Mucosa of stomach (tissue), 1 donor: ENCODE data around the gene TECPR1.

ENCODE experiments used
- H3K27me3 ChIP-seq: one replicate; pipeline ENCODE4 v1.7.0; 2013; ENCODE audit warnings: mild to moderate bottlenecking, low read length; ENCODE audit not compliant: control insufficient read depth, insufficient read depth
- H3K36me3 ChIP-seq: one replicate; pipeline ENCODE4 v1.7.0; 2013; ENCODE audit warnings: low read length; ENCODE audit not compliant: control insufficient read depth, insufficient read depth
- H3K4me1 ChIP-seq: one replicate; pipeline ENCODE4 v1.7.0; 2013; ENCODE audit warnings: mild to moderate bottlenecking, low read length; ENCODE audit not compliant: control insufficient read depth, insufficient read depth
- H3K4me3 ChIP-seq: one replicate; pipeline ENCODE4 v1.7.0; 2013; ENCODE audit warnings: low read length
- H3K9ac ChIP-seq: one replicate; pipeline ENCODE4 v1.7.0; 2013; ENCODE audit warnings: mild to moderate bottlenecking, low read length, moderate library complexity
- H3K9me3 ChIP-seq: one replicate; pipeline ENCODE4 v1.7.0; 2013; ENCODE audit warnings: mild to moderate bottlenecking, low read length, moderate library complexity; ENCODE audit not compliant: control insufficient read depth
- donor health status: Pancreatic carcinoma.

The TECPR1 gene

DNA sequence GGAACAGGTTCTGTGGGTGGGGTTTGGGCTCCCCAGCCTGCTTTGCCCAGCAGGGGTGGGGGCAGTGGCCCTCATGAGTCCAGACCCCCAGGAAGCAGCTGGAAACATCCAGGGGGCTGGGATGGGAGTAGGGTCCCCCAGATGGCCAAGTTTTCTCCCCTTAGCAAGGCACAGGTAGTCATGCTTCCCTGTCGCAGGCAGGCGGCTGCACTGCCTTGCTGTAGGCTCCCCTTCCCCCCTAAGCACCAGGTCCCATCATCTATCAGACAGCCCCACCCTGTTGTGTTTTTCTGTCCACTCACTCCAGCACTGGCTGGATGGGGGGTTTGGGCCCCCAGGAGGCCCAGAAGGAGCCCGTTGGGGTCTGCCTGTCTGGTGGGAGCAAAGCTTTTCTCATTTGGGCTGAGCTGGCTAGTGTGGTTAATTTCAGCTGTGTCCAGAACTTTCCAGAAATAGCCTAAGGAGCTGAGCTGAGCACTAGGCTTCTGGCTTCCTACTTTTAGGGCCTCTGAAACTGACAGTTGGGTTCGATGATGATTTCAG, 37.4 kb upstream of the TECPR1 start:
- Histone ChIP-seq H3K4me1 (peaks cover 68% of the 10 kb centered on the region), H3K9ac (no peak overlapping the region), H3K27me3 (no peaks in the 10 kb centered on the region), H3K4me3 (no peak overlapping the region), H3K9me3 (no peaks in the 10 kb centered on the region), H3K36me3 (peaks cover 40% of the 10 kb centered on the region)

GRCh38 chr7:98288064-98288823, 36.2 kb upstream of the TECPR1 start:
- Histone ChIP-seq H3K4me1 (peaks cover 79% of the 10 kb centered on the region), H3K9me3 (no peaks in the 10 kb centered on the region), H3K36me3 (peaks cover 31% of the 10 kb centered on the region), H3K27me3 (no peaks in the 10 kb centered on the region), H3K9ac (peak overlapping the region; percentile 25), H3K4me3 (no peak overlapping the region)

DNA sequence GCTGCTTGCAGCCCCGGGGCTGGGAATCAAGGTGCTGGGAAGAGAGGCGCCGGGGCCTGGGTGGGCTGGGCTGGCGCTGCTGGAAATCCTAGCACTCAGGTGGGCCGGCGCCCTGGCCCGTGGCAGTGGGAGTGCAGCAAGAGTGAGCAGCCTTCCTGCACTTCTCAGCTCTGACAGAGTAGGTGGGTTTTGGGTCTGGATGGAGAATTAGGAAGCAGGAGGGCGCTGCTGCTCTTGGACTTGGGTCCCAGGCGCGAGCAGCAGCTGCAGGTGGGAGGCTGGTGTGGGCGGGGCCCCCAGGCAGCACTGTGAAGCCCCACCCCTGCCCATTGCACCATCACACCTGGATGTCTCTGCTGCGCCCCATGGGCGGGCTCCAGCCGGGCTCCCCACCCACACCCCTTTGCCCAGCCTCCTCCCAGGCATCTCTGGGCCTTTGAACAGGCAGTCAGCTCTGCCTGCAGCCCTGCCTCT, 35.5 kb upstream of the TECPR1 start:
- H3K9ac ChIP-seq, result peak overlapping the region; percentile 17
- no peaks in the 10 kb centered on the region for H3K9me3 ChIP-seq
- H3K27me3 ChIP-seq, result no peaks in the 10 kb centered on the region
- H3K4me3 ChIP-seq, result no peak overlapping the region
- H3K36me3 ChIP-seq, result peaks cover 36% of the 10 kb centered on the region
- H3K4me1 ChIP-seq, result peaks cover 86% of the 10 kb centered on the region

DNA sequence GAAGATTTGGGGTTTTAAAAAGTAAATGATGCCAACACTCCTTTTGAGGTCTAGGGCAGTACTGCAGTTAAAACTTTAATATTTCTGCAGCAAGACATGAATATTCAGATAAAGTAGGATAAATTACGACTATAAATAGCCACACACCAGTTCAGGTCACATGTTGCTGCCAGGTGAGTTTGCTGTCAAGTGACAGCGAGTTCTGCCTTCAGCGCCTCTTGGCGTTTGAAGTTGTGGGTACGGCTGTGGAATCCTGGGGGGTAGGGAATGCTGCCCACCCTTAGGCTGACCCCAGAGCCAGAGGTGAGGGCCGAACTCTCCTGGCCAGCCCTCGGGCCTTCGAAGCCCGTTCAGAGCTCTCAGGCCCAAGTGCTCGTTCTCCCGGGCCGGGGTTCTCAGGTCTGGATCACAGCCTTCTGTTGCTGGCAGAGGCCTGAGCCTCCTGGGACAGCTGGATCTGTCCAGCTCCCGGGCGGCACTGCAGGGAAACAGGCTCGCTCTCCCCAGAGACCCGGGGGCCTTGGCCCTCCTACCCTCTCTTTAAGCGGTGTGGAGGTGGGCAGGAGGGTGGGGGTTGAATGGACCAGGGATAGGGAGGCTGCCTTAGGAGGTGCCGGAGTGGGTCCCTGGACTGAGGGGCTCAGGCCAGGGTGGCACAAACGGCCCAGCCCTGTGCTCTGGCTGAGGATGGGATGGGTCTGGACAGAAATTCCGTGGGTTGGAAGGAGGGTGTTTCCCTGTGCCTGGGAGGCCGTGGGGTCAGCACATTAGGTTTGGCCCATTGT, 34.9 kb upstream of the TECPR1 start:
- H3K4me3 ChIP-seq, result no peak overlapping the region

DNA sequence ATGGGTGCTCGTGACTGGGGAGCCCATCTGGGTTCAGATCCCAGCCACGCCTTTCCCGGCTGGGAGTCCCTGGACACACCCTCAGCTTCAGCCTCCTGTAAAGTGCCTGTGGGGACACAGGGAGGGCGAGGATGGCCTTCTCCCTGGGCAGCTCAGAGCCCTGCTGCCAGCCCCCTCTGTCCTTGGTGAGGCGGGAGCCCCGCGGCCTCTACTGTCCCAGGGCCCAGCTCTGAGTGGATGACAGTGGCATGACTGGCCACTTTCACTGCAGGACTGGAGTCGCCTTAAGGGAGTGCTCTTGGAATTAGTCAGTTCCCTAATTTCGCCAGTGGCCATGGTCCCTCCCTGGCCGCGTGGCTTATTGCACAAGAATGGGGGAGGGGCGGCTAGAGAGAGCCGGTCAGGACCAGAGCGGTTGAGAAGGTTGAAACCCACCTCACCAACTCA, 34.1 kb upstream of the TECPR1 start:
- Histone ChIP-seq H3K4me1 (peaks cover 80% of the 10 kb centered on the region), H3K27me3 (no peaks in the 10 kb centered on the region), H3K4me3 (no peak overlapping the region), H3K36me3 (peaks cover 23% of the 10 kb centered on the region), H3K9ac (peak overlapping the region; percentile 97), H3K9me3 (no peaks in the 10 kb centered on the region)

More for the DNA sequence above, 34.9 kb upstream of the TECPR1 start:
- Histone ChIP-seq H3K27me3 (no peaks in the 10 kb centered on the region), H3K9ac (peak overlapping the region; percentile 17), H3K9me3 (no peaks in the 10 kb centered on the region), H3K36me3 (peaks cover 30% of the 10 kb centered on the region), H3K4me1 (peaks cover 88% of the 10 kb centered on the region)

DNA sequence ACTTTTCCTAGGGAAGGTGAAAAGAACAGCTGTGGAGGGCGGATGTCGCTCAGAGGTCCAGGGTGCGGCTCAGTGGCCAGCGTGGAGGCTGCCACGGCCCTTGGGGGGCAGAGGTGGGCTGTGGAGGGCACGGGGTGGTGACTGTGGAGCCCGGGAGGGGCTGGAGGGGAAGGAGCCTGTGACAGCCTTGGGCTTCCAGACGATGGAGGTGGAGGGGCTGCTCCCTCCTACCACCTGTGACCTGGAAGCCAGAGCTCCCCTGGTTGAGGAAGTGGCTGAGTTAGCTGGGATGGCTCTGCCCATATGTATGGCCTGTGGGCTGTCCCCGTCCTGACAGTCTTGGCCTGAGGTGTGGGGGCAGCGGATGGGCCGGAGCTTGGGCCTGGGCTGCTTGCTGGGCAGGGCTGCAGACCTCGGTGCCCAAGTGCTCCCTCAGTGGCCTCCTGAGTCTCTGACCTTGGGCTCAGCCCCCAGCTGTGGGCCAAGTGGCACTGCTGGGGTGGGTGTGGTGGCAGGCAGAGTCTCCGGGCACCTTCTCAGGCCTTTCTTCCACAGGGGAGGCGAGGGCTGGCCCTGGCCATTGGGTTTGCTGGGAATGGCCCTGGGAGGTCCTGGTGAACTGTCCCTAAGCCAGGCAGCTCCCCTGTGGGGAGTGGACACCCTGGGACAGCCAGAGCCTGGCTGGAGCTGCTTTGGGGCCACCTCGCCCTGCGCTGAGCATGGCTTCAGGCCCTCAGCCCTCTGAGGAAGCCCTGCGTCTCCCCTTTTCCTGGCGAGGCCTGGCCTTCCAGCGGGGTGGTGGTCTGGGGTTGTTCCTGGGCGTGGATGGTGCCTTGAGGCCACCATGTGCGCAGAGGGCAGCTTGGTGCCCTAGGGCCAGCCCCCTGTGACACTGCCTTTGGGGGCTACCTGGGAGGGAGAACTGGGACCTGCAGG, 33.4 kb upstream of the TECPR1 start:
- Histone ChIP-seq H3K9me3 (no peaks in the 10 kb centered on the region), H3K4me3 (peak overlapping the region; percentile 96), H3K9ac (peak overlapping the region; percentile 97), H3K4me1 (peaks cover 76% of the 10 kb centered on the region), H3K27me3 (no peaks in the 10 kb centered on the region), H3K36me3 (peaks cover 22% of the 10 kb centered on the region)

GRCh38 chr7:98284335-98285036, 32.5 kb upstream of the TECPR1 start:
- Histone ChIP-seq H3K4me1 (peaks cover 79% of the 10 kb centered on the region), H3K4me3 (peak overlapping the region; percentile 96), H3K36me3 (peaks cover 17% of the 10 kb centered on the region), H3K9me3 (no peaks in the 10 kb centered on the region), H3K27me3 (no peaks in the 10 kb centered on the region), H3K9ac (peak overlapping the region; percentile 97)

- Histone ChIP-seq H3K27me3 (no peaks in the 10 kb centered on the region), H3K36me3 (peaks cover 14% of the 10 kb centered on the region), H3K9me3 (no peaks in the 10 kb centered on the region), H3K9ac (peak overlapping the region; percentile 97), H3K4me3 (peak overlapping the region; percentile 96), H3K4me1 (peaks cover 81% of the 10 kb centered on the region)
Observed at GRCh38 chr7:98283887-98284222, 31.8 kb upstream of the TECPR1 start.

DNA sequence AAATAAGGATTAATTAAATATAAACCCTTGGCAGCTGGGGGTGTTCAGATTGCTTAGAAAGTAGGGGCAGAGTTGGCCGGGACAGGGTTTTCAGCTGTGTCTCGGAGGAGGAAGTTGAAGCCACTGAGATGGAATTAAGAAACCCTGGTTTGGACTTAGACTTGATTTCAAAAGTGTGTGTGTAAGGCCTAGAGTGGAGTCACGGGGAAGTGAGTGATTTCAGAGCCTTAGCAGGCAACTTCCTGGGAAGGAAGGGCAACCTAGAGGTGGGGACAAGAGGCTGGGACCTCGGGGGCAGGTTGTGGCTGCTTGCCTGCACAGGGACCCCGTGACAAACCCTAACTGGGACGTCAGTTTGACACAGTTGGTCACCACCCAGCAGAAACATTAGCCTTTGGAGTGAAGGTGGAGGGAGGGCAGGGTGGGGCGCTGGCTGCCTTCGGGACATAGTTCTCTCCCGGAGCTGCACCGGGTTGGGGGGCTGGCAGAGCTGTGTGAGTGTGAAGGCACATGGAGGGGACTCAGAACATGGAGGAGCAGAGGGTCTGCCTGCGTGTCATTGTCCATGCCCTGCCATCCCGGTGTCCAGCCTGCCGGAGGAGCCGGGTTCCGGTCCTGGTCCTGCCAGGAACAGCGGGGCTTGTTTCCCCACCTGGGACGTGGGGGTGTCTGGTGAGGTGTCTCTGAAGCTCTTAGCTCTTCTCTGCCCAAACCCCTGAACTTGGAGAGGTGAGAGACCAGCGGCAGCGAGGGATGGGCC, 31.3 kb upstream of the TECPR1 start:
- peaks cover 9% of the 10 kb centered on the region for H3K36me3 ChIP-seq
- peak overlapping the region; percentile 96 for H3K4me3 ChIP-seq
- peaks cover 82% of the 10 kb centered on the region for H3K4me1 ChIP-seq
- H3K9ac ChIP-seq, result peak overlapping the region; percentile 97
- H3K9me3 ChIP-seq, result no peaks in the 10 kb centered on the region
- H3K27me3 ChIP-seq, result no peaks in the 10 kb centered on the region

GRCh38 chr7:98282703-98283102, 30.7 kb upstream of the TECPR1 start:
- H3K4me3 ChIP-seq, result peak overlapping the region; percentile 96
- H3K36me3 ChIP-seq, result peaks cover 7% of the 10 kb centered on the region
- H3K9me3 ChIP-seq, result no peaks in the 10 kb centered on the region
- H3K27me3 ChIP-seq, result no peaks in the 10 kb centered on the region
- peaks cover 78% of the 10 kb centered on the region for H3K4me1 ChIP-seq
- H3K9ac ChIP-seq, result peak overlapping the region; percentile 97
